GM12864 (cell line): Measurements from ENCODE around the gene PRPF39.

ENCODE experiments used
- DNase-seq: peaks from one replicate; pipeline ENCODE4 v3.0.0-alpha.2; 2011; ENCODE audit warnings: low read depth
- H3K4me3 ChIP-seq: 2 replicates; pipeline ENCODE4 v1.5.1; 2011; ENCODE audit warnings: mild to moderate bottlenecking, low read depth, low read length, control low read depth
- CTCF ChIP-seq: IDR thresholded peaks from 2 replicates; pipeline ENCODE4 v1.5.1; 2011; ENCODE audit warnings: low read depth, mild to moderate bottlenecking, moderate library complexity, low read length, control low read depth, inconsistent platforms; ENCODE audit errors: missing control alignments

PRPF39 gene

DNA sequence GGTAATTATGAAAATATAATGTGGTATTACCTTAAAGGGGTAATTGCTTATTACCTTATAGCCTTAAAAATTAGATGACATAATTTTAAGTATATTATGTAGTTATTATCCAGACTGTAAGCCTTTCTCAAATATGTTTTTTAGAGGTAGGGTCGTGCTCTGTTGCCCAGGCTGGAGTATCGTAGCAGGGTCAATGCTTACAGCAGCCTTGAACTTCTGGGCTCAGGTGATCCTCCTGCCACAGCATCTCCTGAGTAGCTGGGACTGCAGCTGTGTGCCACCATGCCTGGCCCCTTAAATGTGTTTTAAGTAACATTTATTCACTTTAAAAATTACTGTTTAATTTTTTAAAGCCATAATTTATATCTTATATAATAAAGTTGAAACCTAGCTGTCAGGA lies 10.4 kb downstream of the PRPF39 start:
- no peak for DNase-seq
- no peak overlapping the region for H3K4me3 ChIP-seq
- no peak for TF ChIP-seq CTCF

GRCh38 chr14:45095143-45095542 lies 11.2 kb downstream of the PRPF39 start:
- H3K4me3 ChIP-seq = no peak overlapping the region
- DNase-seq = no peak
- TF ChIP-seq CTCF = no peak

GRCh38 chr14:45096218-45096617 lies 12.3 kb downstream of the PRPF39 start:
- no peak for TF ChIP-seq CTCF
- H3K4me3 ChIP-seq = no peak overlapping the region
- no peak for DNase-seq

GRCh38 chr14:45103806-45104205 lies 19.9 kb downstream of the PRPF39 start:
- no peak for DNase-seq
- no peak overlapping the region for H3K4me3 ChIP-seq
- TF ChIP-seq CTCF = no peak

DNA sequence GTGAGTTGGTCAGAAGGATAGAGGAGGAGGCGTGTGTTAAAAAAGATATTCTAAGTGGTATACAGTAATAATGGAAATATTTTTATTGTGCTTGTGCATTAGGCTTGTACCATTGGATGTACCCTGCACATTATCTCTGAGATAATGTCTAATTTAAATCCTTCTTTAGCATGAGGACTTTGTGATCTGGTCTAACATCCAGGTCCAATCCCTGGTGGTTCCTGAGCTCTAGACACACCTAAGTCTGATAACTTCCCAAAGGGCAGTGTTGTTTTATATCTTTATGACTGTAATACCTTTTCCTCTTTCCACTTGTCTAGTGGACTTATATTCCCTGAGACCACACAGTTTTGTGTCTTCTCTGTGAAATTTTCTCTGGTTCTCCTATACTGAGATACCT lies 20.6 kb downstream of the PRPF39 start:
- no peak for DNase-seq
- no peak overlapping the region for H3K4me3 ChIP-seq
- TF ChIP-seq CTCF = no peak

DNA sequence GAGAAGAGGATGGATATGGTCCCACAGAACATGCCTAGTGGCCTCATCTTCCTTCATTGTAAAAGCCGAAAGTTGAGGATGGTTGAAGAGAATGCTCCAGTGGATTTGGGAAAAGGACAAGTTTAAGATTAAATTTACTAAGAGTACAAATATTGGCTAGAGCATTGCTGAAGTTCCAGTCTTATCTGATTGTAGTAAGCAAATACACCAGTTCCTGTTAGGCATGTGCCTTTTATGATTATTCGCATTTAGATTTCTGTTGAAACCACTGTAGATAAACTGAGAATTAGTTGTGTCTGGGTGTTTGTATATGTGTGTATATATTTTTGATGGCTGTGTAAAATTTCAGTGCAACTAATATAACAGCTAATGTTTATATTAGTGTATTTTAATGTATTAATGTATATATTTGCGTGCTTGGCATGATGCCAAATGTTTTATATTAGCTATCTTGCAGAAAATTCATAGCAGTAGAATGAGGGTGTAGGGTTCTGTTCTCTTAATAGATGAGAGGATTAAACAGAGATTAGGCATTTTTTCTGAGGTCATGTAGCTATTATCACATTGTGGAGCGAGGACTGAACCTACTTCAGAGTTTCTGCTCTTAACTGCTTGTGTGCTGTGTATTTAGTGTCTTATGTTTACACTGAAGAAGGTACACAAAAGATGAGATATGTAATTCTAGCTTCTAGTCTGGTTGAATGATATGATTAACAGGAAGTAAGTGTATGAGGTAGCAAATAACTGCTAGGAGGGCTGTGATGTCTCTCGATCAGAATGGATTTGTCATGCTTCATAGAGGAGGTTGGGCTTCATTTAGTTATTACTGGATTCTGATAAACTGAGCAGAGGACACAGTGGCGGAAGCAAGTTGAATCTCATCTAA lies 29.2 kb downstream of the PRPF39 start:
- no peak for DNase-seq
- no peak for TF ChIP-seq CTCF
- no peak overlapping the region for H3K4me3 ChIP-seq

DNA sequence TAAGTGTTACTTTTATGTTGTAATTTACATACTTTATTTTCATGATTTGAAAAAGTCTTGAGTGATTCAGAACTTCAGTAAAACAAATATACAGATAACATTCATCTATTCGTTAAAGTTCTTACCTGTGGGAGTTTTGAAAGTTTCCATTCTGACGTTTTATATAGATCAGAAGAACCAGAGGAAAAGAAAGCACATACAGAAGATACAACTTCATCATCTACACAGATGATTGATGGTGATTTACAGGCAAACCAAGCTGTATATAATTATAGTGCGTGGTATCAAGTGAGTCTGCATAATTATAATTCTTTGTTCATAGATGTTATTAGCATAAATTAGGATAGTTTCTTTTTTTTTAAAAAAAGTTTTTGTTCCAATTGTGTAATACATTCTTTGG lies 30.4 kb downstream of the PRPF39 start:
- no peak for TF ChIP-seq CTCF

More for the DNA sequence above, 30.4 kb downstream of the PRPF39 start:
- no peak overlapping the region for H3K4me3 ChIP-seq
- no peak for DNase-seq
